ENCODE measurements around the gene IRGQ.

The IRGQ gene

GRCh38 chr19:43534816-43535761, 60.8 kb downstream of the IRGQ start:
- no peak overlapping the region for H3K27ac ChIP-seq (ENCODE audit: low read depth, low read length)
- H3K27me3 ChIP-seq (ENCODE audit: control insufficient read depth in 5 of 5, insufficient read depth in 4 of 5, low read length in 5 of 5), result no peaks in the 10 kb centered on the region
- H3K9me3 ChIP-seq (ENCODE audit: control insufficient read depth in 5 of 5, low read length in 5 of 5), result peaks cover 0 to 7% (median 2%) of the 10 kb centered on the region in 5 donors
- H3K4me3 ChIP-seq (ENCODE audit: low read depth in 1 of 5, low read length in 5 of 5), result no peak overlapping the region
- peaks cover 3 to 31% (median 22%) of the 10 kb centered on the region in 5 donors for H3K4me1 ChIP-seq (ENCODE audit: control insufficient read depth in 5 of 5, insufficient read depth in 5 of 5, low read length in 5 of 5)
- no peak overlapping the region for H3K9ac ChIP-seq (ENCODE audit: low read length in 5 of 5)
- peaks cover 9 to 24% (median 15%) of the 10 kb centered on the region in 5 donors for H3K36me3 ChIP-seq (ENCODE audit: control insufficient read depth in 5 of 5, insufficient read depth in 5 of 5, low read length in 5 of 5)

Data from subcutaneous abdominal adipose tissue (tissue), 5 donors.